Stomach (tissue), 9 donors: ENCODE measurements around the gene MTHFD2L. TPM values are rescaled to one million over a fixed set of nuclear protein-coding genes. Genes with fewer than 3 reads are reported as not detected.

Source experiments
- DNase-seq, 2 donors: peaks; one replicate each; pipeline versions ENCODE4 v3.0.0 to v3.0.0-alpha.2; 2013 to 2019
- H3K27ac ChIP-seq, 5 donors: fragments of 200-600 bp in 4 of 5; sonication (generic) in 4 of 5; one replicate each; pipeline ENCODE4 v1.5.1; 2013 to 2019; ENCODE audit warnings: mild to moderate bottlenecking in 1 of 5, moderate library complexity in 1 of 5
- H3K27me3 ChIP-seq, 3 donors: fragments of 200-600 bp; sonication (generic); one replicate each; pipeline ENCODE4 v1.5.1; 2017 to 2019; ENCODE audit warnings: mixed run types in 1 of 3
- H3K36me3 ChIP-seq, 4 donors: fragments of 200-600 bp; sonication (generic); 1 replicate in 3 of 4; 2 replicates in 1 of 4; pipeline ENCODE4 v1.5.1; 2016 to 2019
- H3K4me1 ChIP-seq, 4 donors: fragments of 200-600 bp; sonication (generic); one replicate each; pipeline ENCODE4 v1.5.1; 2016 to 2019
- H3K4me3 ChIP-seq, 4 donors: fragments of 200-600 bp; sonication (generic) in 3 of 4; one replicate each; pipeline ENCODE4 v1.5.1; 2016 to 2019; ENCODE audit warnings: mild to moderate bottlenecking in 1 of 4
- H3K9me3 ChIP-seq, 4 donors: fragments of 200-600 bp; sonication (generic); one replicate each; pipeline ENCODE4 v1.5.1; 2016 to 2019
- CTCF ChIP-seq, 7 experiments: fragments of 450-650 bp in 4 of 7; fragments of 200-600 bp in 3 of 7; sonication (generic) in 3 of 7; IDR thresholded peaks; one replicate each; pipeline ENCODE4 v1.5.1; 2016 to 2019; ENCODE audit warnings: antibody characterized with exemption in 7 of 7, control low read depth in 2 of 7, mild to moderate bottlenecking in 1 of 7
- EP300 ChIP-seq: sonication (generic); formaldehyde crosslinking; IDR thresholded peaks from one replicate; pipeline ENCODE4 v1.6.1; 2017; ENCODE audit warnings: antibody characterized with exemption
- POLR2A ChIP-seq, 4 donors: fragments of 450-650 bp; IDR thresholded peaks; one replicate each; pipeline ENCODE4 v1.6.1; 2016; ENCODE audit warnings: antibody characterized with exemption in 4 of 4, control low read depth in 2 of 4, mild to moderate bottlenecking in 1 of 4, moderate library complexity in 1 of 4
- POLR2AphosphoS5 ChIP-seq, 3 donors: sonication (generic); formaldehyde crosslinking; IDR thresholded peaks; one replicate each; pipeline ENCODE4 v1.6.1; 2016; ENCODE audit warnings: antibody characterized with exemption in 3 of 3
- WGBS, 5 donors: extraction: QIAGEN DNeasy Blood & Tissue Kit in 3 of 5; methylation state at CpG; one replicate each; pipeline versions ENCODE4 v1.1.5 to v1.1.7; 2013 to 2018; 5-methylcytosine and 5-hydroxymethylcytosine counted together
- intact Hi-C: fragments of 100-400 bp; cut with DNase I; formaldehyde crosslinking; loops from one replicate; pipeline ENCODE4 v1.15.1; 2023; ENCODE audit warnings: low total_unique reads
- polyA plus RNA-seq, 3 donors: library from polyadenylated mRNA; stranded (reverse); fragments of 200-250 nt; gene quantifications; one replicate each; pipeline ENCODE4 v1.2.3, GENCODE V29; 2013
- total RNA-seq, 5 donors: library from RNA; depleted of rRNA; stranded (reverse); fragments of >200 nt; gene quantifications; one replicate each; pipeline versions ENCODE4 v1.1.0 to v1.2.3, GENCODE V29; 2014 to 2016
- donor health status: healthy with polysubstance abuse.
- donor health status: Bipolar disorder and iron deficiency.
- donor health status: healthy.

MTHFD2L gene
- total and polyA plus RNA-seq, 8 donors = 1.4 to 34.1 (median 8.2) TPM

DNA sequence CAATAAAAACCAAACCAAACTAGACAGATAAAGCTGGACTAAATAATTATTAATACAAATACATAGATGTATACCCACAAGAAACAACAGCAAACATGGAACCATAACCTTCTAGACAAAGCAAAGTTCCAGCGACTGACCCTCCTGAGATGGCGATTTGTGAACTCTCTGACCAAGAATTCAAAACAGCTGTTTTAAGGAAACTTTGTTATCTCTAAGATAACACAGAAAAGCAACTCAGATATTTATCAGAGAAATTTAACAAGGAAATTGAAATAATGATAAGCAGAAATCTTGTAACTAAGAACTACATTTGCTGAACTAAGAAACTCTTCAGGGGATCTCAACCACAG is 23.4 kb upstream of the MTHFD2L start:
- no peaks in the 10 kb centered on the region for H3K27me3 ChIP-seq
- TF ChIP-seq CTCF (IDR thresholded peaks at IDR 0.05) (no peak), POLR2AphosphoS5 (IDR thresholded peaks at IDR 0.05) (no peak), EP300 (no peak), POLR2A (IDR thresholded peaks at IDR 0.05) (no peak)
- no peak for DNase-seq
- H3K4me1 ChIP-seq = peaks cover 0 to 5% (median 0%) of the 10 kb centered on the region in 4 donors
- H3K27ac ChIP-seq = no peak overlapping the region
- 13 to 28% (median 21%) methylated on average over 2 of the region's 2 CpGs for WGBS, 5 donors
- H3K9me3 ChIP-seq = peaks cover 0 to 11% (median 3%) of the 10 kb centered on the region in 4 donors
- no peak overlapping the region for H3K4me3 ChIP-seq
- H3K36me3 ChIP-seq = no peaks in the 10 kb centered on the region
- intact Hi-C loops = no loop called here

DNA sequence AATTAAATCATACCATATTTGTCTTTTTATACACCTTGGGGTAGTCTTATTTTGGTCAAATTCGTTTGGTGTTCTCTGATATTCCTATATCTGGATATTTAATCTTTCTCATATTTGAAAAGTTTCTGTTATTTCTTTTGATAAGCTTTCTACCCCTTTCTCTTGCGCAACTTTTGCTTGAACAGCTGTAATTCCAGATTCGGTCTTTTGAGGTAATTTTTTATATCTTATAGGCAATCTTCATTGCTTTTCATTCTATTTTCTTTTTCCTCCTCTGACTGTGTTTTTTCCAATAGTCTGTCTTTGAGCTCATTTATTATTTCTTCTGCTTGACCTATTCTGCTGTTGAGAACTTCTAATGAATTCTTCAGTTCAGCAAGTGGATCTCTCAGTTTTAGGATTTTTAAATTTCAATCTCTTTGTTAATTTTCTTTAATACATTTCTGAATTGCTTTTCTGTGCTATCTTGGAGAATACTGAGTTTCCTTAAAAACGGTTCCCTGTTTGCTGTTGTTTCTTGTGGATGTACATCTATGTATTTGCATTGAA is 11.3 kb upstream of the MTHFD2L start:
- no peak overlapping the region for H3K27ac ChIP-seq
- 74 to 83% (median 76%) methylated on average over 4 of the region's 4 CpGs for WGBS, 5 donors

DNA sequence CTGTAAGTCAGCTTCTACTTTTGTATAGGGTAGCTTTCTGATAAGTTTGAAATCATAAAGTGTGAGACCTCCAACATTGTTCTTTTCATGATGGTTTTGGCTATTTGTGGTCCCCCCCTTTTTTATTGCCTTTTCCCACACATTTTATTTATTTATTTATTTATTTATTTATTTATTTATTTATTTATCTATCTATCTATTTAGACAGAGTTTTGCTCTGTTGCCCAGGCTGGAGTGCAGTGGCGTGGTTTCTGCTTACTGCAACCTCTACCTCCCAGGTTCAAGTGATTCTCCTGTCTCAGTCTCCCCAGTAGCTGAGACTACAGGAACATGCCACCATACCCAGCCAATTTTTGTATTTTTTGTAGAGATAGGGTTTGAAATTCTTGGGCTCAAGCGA is 9.7 kb upstream of the MTHFD2L start:
- intact Hi-C loops = no loop called here

More for the DNA sequence above, 11.3 kb upstream of the MTHFD2L start:
- no peaks in the 10 kb centered on the region for H3K4me1 ChIP-seq
- H3K36me3 ChIP-seq = no peaks in the 10 kb centered on the region
- no peak overlapping the region for H3K4me3 ChIP-seq
- no peak for DNase-seq
- H3K9me3 ChIP-seq = peaks cover 0 to 5% (median 0%) of the 10 kb centered on the region in 4 donors
- intact Hi-C loops = no loop called here
- H3K27me3 ChIP-seq = peaks cover 0 to 2% (median 0%) of the 10 kb centered on the region in 3 donors
- no peak for TF ChIP-seq POLR2AphosphoS5 (IDR thresholded peaks at IDR 0.05)
- TF ChIP-seq EP300 = no peak
- no peak for TF ChIP-seq POLR2A (IDR thresholded peaks at IDR 0.05)
- TF ChIP-seq CTCF (IDR thresholded peaks at IDR 0.05) = no peak

GRCh38 chr4:74152836-74153235 is 5.1 kb upstream of the MTHFD2L start:
- H3K4me3 ChIP-seq = no peak overlapping the region
- H3K27me3 ChIP-seq = no peaks in the 10 kb centered on the region
- no peaks in the 10 kb centered on the region for H3K9me3 ChIP-seq
- intact Hi-C loops = no loop called here
- peak in 1 of 2 donors; percentile 33 for DNase-seq
- peaks cover 0 to 13% (median 4%) of the 10 kb centered on the region in 4 donors for H3K4me1 ChIP-seq
- TF ChIP-seq CTCF (IDR thresholded peaks at IDR 0.05) (no peak), POLR2A (IDR thresholded peaks at IDR 0.05) (no peak)
- H3K36me3 ChIP-seq = no peaks in the 10 kb centered on the region
- no peak overlapping the region for H3K27ac ChIP-seq

More for the DNA sequence above, 9.7 kb upstream of the MTHFD2L start:
- Histone ChIP-seq H3K27ac (no peak overlapping the region), H3K4me1 (no peaks in the 10 kb centered on the region), H3K4me3 (no peak overlapping the region), H3K27me3 (peaks cover 0 to 2% (median 0%) of the 10 kb centered on the region in 3 donors), H3K36me3 (no peaks in the 10 kb centered on the region), H3K9me3 (peaks cover 0 to 5% (median 0%) of the 10 kb centered on the region in 4 donors)
- TF ChIP-seq POLR2A (IDR thresholded peaks at IDR 0.05) (no peak), POLR2AphosphoS5 (IDR thresholded peaks at IDR 0.05) (no peak), CTCF (IDR thresholded peaks at IDR 0.05) (no peak), EP300 (no peak)
- no peak for DNase-seq
- WGBS, 5 donors = 88 to 95% (median 94%) methylated on average over 2 of the region's 2 CpGs
